GM23338 (cell line): Measurements from ENCODE around the gene ADAMTS17. TPM values are rescaled to one million over a fixed set of nuclear protein-coding genes. Genes with fewer than 3 reads are reported as not detected.

ENCODE experiments used
- ATAC-seq: fragments of 200-7000 bp; cut with Tn5 transposase; 3 replicates; pipeline ENCODE4 v1.9.1; 2020
- DNase-seq: peaks from one replicate; pipeline ENCODE4 v3.0.0-alpha.2; 2015; ENCODE audit warnings: low spot score
- H2AFZ ChIP-seq: fragments of 200-600 bp; sonication (generic); 2 replicates; pipeline ENCODE4 v1.8.0; 2016; ENCODE audit warnings: antibody characterized with exemption, mild to moderate bottlenecking, moderate library complexity
- H3F3A ChIP-seq: fragments of 200-600 bp; sonication (generic); replicated peaks from 2 replicates; pipeline ENCODE4 v1.8.0; 2017; ENCODE audit warnings: antibody characterized with exemption, mixed run types, low read depth
- H3K27ac ChIP-seq: fragments of 200-600 bp; sonication (generic); 2 replicates; pipeline ENCODE4 v1.6.1; 2016; ENCODE audit warnings: low read depth
- H3K27me3 ChIP-seq: fragments of 200-600 bp; sonication (generic); 2 replicates; pipeline ENCODE4 v1.8.0; 2016; ENCODE audit warnings: mild to moderate bottlenecking, mixed run types, moderate library complexity; ENCODE audit not compliant: insufficient read depth
- H3K36me3 ChIP-seq: fragments of 200-600 bp; sonication (generic); 2 replicates; pipeline ENCODE4 v1.8.0; 2016; ENCODE audit warnings: mild to moderate bottlenecking; ENCODE audit not compliant: insufficient read depth
- H3K4me1 ChIP-seq: fragments of 200-600 bp; sonication (generic); 2 replicates; pipeline ENCODE4 v1.8.0; 2016; ENCODE audit warnings: mild to moderate bottlenecking, moderate library complexity; ENCODE audit not compliant: insufficient read depth
- H3K4me2 ChIP-seq: fragments of 200-600 bp; sonication (generic); 2 replicates; pipeline ENCODE4 v1.7.1; 2017; ENCODE audit warnings: mixed run types
- H3K4me3 ChIP-seq: fragments of 200-600 bp; sonication (generic); 2 replicates; pipeline ENCODE4 v1.6.1; 2016; ENCODE audit warnings: mixed run types
- H3K79me2 ChIP-seq: fragments of 200-600 bp; sonication (generic); replicated peaks from 2 replicates; pipeline ENCODE4 v1.8.0; 2017; ENCODE audit warnings: mild to moderate bottlenecking; ENCODE audit not compliant: insufficient read depth
- H3K9me2 ChIP-seq: fragments of 200-600 bp; sonication (generic); 2 replicates; pipeline ENCODE4 v1.8.0; 2017; ENCODE audit not compliant: insufficient read depth
- H4K20me1 ChIP-seq: fragments of 200-600 bp; sonication (generic); replicated peaks from 2 replicates; pipeline ENCODE4 v1.8.0; 2017; ENCODE audit warnings: mild to moderate bottlenecking; ENCODE audit not compliant: insufficient read depth
- H3K27ac Mint-ChIP-seq: 2 replicates; pipeline ENCODE4 v1.8.0; 2020; ENCODE audit warnings: inconsistent platforms, mild to moderate bottlenecking, moderate library complexity, mixed read lengths
- H3K27me3 Mint-ChIP-seq: 3 replicates; pipeline ENCODE4 v1.8.0; 2022; ENCODE audit warnings: low read depth, mild to moderate bottlenecking, moderate library complexity, mixed read lengths, inconsistent platforms; ENCODE audit not compliant: insufficient read depth, poor library complexity
- H3K36me3 Mint-ChIP-seq: 3 replicates; pipeline ENCODE4 v1.8.0; 2021; ENCODE audit warnings: low read depth, mild to moderate bottlenecking, inconsistent platforms, moderate library complexity, mixed read lengths
- H3K4me1 Mint-ChIP-seq: 3 replicates; pipeline ENCODE4 v1.8.0; 2020; ENCODE audit warnings: mild to moderate bottlenecking, inconsistent platforms, mixed read lengths
- H3K4me3 Mint-ChIP-seq: 3 replicates; pipeline ENCODE4 v1.8.0; 2021; ENCODE audit warnings: moderate library complexity, mild to moderate bottlenecking, inconsistent platforms, mixed read lengths
- H3K9me3 Mint-ChIP-seq: 3 replicates; pipeline ENCODE4 v1.8.0; 2020; ENCODE audit warnings: moderate library complexity, mild to moderate bottlenecking, inconsistent platforms, mixed read lengths
- CREB1 ChIP-seq: fragments of 250-450 bp; sonication (Bioruptor Pico); IDR thresholded peaks from 2 replicates; pipeline ENCODE4 v1.5.0; 2020; ENCODE audit warnings: low read depth, mild to moderate bottlenecking, moderate library complexity
- ETS1 ChIP-seq: IDR thresholded peaks from 2 replicates; pipeline ENCODE4 v1.6.1; 2016; ENCODE audit warnings: antibody characterized with exemption
- EZH2 ChIP-seq: fragments of 200-600 bp; sonication (generic); IDR thresholded peaks from one replicate; pipeline ENCODE4 v1.8.0; 2017; ENCODE audit warnings: antibody characterized with exemption, mild to moderate bottlenecking, low read depth; ENCODE audit not compliant: unreplicated experiment
- EZH2phosphoT487 ChIP-seq: fragments of 200-600 bp; sonication (generic); IDR thresholded peaks from one replicate; pipeline ENCODE4 v1.8.1; 2018; ENCODE audit warnings: antibody characterized with exemption; ENCODE audit not compliant: unreplicated experiment
- JUNB ChIP-seq: IDR thresholded peaks from one replicate; pipeline ENCODE4 v1.6.1; 2016; ENCODE audit warnings: antibody characterized with exemption; ENCODE audit not compliant: unreplicated experiment
- NANOG ChIP-seq: IDR thresholded peaks from 2 replicates; pipeline ENCODE4 v1.6.1; 2016; ENCODE audit warnings: antibody characterized with exemption, borderline replicate concordance
- POLR2AphosphoS5 ChIP-seq: IDR thresholded peaks from 2 replicates; pipeline ENCODE4 v1.6.1; 2016; ENCODE audit warnings: antibody characterized with exemption, low read depth
- STAT1 ChIP-seq: IDR thresholded peaks from one replicate; pipeline ENCODE4 v1.6.1; 2016; ENCODE audit warnings: antibody characterized with exemption; ENCODE audit not compliant: unreplicated experiment
- ZNF114 ChIP-seq: fragments of 250-450 bp; sonication (Bioruptor Pico); IDR thresholded peaks from 2 replicates; pipeline ENCODE4 v1.5.0; 2020; ENCODE audit warnings: mild to moderate bottlenecking, moderate library complexity
- ZNF331 ChIP-seq: fragments of 250-450 bp; sonication (Bioruptor Pico); IDR thresholded peaks from 2 replicates; pipeline ENCODE4 v1.5.0; 2020; ENCODE audit warnings: low read depth, mild to moderate bottlenecking, moderate library complexity
- polyA plus RNA-seq: library from polyadenylated mRNA; unstranded; fragments of >200 nt; fragmentation: Nextera tagmentation; extraction: Ambion mirVana; gene quantifications from 2 replicates; pipeline ENCODE4 v1.2.1, GENCODE V29; 2016
- total RNA-seq: library from RNA; depleted of rRNA; stranded (reverse); fragments of >200 nt; shearing (Covaris generic); gene quantifications from 2 replicates; pipeline ENCODE4 v1.2.3, GENCODE V29; 2014
- TF ChIP-seq, protein P1 (sequence below): IDR thresholded peaks from one replicate; pipeline ENCODE4 v1.6.1; 2018; ENCODE audit warnings: antibody characterized with exemption; ENCODE audit not compliant: unreplicated experiment
- TF ChIP-seq, protein P2 (sequence below), 2 experiments: fragments of 200-600 bp in 1 of 2; sonication (generic) in 1 of 2; conservative IDR thresholded peaks; 2 replicates each; pipeline versions ENCODE4 v1.5.1 to v1.6.1; 2016 to 2017; ENCODE audit warnings: antibody characterized with exemption in 2 of 2, low read depth in 2 of 2, mild to moderate bottlenecking in 2 of 2, moderate library complexity in 1 of 2
- TF ChIP-seq, protein P3 (sequence below): fragments of 250-450 bp; sonication (Bioruptor Pico); IDR thresholded peaks from 2 replicates; pipeline ENCODE4 v1.5.0; 2020; ENCODE audit warnings: mild to moderate bottlenecking, moderate library complexity

The ADAMTS17 gene
- total and polyA plus RNA-seq, 2 experiments from 2014 or later, result 0.60 to 3.8 TPM

DNA sequence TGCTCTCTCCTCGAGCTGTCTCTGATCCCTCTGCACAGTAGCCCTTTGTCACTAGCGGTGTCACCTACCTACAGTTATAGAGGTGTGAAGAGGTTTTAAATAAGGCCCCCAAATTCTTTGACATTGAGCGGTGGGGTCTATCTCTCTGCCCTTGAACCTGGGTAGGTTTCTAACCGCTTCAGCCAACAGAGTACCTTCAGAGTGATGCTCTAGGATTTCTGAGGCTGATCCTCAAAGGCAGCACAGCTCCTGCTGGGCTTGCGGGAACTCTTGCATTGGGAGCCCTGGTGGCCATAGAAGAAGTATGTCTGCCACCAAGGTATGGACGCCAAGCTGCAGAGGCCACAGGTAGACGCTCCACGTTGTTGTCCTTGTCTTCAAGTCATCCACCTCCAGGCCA is 35.7 kb downstream of the ADAMTS17 start:
- Histone ChIP-seq H3F3A (no peaks in the 10 kb centered on the region), H3K36me3 (no peaks in the 10 kb centered on the region), H3K4me2 (no peak overlapping the region), H4K20me1 (no peaks in the 10 kb centered on the region), H3K4me3 (no peak overlapping the region), H3K79me2 (no peaks in the 10 kb centered on the region), H2AFZ (no peak overlapping the region), H3K27ac (no peak overlapping the region), H3K27me3 (no peaks in the 10 kb centered on the region), H3K9me2 (no peaks in the 10 kb centered on the region), H3K4me1 (no peaks in the 10 kb centered on the region)
- DNase-seq (no peak), ATAC-seq (no peak)
- Mint-ChIP-seq H3K4me3 (no peak overlapping the region), H3K27me3 (peaks cover 7% of the 10 kb centered on the region), H3K9me3 (peaks cover 4% of the 10 kb centered on the region), H3K4me1 (peaks cover 10% of the 10 kb centered on the region; the same call in 2 of the 3 replicates), H3K36me3 (no peaks in the 10 kb centered on the region), H3K27ac (no peak overlapping the region)
- TF ChIP-seq STAT1 (no peak), ZNF331 (no peak), NANOG (no peak), EZH2phosphoT487 (no peak), ZNF114 (no peak), POLR2AphosphoS5 (no peak), EZH2 (no peak), JUNB (no peak), CREB1 (CRISPR knock-in tag) (no peak), ETS1 (no peak)
- TF ChIP-seq, protein P1, sequence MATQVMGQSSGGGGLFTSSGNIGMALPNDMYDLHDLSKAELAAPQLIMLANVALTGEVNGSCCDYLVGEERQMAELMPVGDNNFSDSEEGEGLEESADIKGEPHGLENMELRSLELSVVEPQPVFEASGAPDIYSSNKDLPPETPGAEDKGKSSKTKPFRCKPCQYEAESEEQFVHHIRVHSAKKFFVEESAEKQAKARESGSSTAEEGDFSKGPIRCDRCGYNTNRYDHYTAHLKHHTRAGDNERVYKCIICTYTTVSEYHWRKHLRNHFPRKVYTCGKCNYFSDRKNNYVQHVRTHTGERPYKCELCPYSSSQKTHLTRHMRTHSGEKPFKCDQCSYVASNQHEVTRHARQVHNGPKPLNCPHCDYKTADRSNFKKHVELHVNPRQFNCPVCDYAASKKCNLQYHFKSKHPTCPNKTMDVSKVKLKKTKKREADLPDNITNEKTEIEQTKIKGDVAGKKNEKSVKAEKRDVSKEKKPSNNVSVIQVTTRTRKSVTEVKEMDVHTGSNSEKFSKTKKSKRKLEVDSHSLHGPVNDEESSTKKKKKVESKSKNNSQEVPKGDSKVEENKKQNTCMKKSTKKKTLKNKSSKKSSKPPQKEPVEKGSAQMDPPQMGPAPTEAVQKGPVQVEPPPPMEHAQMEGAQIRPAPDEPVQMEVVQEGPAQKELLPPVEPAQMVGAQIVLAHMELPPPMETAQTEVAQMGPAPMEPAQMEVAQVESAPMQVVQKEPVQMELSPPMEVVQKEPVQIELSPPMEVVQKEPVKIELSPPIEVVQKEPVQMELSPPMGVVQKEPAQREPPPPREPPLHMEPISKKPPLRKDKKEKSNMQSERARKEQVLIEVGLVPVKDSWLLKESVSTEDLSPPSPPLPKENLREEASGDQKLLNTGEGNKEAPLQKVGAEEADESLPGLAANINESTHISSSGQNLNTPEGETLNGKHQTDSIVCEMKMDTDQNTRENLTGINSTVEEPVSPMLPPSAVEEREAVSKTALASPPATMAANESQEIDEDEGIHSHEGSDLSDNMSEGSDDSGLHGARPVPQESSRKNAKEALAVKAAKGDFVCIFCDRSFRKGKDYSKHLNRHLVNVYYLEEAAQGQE, result no peak
- TF ChIP-seq, protein P2, sequence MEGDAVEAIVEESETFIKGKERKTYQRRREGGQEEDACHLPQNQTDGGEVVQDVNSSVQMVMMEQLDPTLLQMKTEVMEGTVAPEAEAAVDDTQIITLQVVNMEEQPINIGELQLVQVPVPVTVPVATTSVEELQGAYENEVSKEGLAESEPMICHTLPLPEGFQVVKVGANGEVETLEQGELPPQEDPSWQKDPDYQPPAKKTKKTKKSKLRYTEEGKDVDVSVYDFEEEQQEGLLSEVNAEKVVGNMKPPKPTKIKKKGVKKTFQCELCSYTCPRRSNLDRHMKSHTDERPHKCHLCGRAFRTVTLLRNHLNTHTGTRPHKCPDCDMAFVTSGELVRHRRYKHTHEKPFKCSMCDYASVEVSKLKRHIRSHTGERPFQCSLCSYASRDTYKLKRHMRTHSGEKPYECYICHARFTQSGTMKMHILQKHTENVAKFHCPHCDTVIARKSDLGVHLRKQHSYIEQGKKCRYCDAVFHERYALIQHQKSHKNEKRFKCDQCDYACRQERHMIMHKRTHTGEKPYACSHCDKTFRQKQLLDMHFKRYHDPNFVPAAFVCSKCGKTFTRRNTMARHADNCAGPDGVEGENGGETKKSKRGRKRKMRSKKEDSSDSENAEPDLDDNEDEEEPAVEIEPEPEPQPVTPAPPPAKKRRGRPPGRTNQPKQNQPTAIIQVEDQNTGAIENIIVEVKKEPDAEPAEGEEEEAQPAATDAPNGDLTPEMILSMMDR (conservative IDR thresholded peaks at IDR 0.05; ENCODE audit: low read depth in 2 of 2), result no peak
- TF ChIP-seq, protein P3, sequence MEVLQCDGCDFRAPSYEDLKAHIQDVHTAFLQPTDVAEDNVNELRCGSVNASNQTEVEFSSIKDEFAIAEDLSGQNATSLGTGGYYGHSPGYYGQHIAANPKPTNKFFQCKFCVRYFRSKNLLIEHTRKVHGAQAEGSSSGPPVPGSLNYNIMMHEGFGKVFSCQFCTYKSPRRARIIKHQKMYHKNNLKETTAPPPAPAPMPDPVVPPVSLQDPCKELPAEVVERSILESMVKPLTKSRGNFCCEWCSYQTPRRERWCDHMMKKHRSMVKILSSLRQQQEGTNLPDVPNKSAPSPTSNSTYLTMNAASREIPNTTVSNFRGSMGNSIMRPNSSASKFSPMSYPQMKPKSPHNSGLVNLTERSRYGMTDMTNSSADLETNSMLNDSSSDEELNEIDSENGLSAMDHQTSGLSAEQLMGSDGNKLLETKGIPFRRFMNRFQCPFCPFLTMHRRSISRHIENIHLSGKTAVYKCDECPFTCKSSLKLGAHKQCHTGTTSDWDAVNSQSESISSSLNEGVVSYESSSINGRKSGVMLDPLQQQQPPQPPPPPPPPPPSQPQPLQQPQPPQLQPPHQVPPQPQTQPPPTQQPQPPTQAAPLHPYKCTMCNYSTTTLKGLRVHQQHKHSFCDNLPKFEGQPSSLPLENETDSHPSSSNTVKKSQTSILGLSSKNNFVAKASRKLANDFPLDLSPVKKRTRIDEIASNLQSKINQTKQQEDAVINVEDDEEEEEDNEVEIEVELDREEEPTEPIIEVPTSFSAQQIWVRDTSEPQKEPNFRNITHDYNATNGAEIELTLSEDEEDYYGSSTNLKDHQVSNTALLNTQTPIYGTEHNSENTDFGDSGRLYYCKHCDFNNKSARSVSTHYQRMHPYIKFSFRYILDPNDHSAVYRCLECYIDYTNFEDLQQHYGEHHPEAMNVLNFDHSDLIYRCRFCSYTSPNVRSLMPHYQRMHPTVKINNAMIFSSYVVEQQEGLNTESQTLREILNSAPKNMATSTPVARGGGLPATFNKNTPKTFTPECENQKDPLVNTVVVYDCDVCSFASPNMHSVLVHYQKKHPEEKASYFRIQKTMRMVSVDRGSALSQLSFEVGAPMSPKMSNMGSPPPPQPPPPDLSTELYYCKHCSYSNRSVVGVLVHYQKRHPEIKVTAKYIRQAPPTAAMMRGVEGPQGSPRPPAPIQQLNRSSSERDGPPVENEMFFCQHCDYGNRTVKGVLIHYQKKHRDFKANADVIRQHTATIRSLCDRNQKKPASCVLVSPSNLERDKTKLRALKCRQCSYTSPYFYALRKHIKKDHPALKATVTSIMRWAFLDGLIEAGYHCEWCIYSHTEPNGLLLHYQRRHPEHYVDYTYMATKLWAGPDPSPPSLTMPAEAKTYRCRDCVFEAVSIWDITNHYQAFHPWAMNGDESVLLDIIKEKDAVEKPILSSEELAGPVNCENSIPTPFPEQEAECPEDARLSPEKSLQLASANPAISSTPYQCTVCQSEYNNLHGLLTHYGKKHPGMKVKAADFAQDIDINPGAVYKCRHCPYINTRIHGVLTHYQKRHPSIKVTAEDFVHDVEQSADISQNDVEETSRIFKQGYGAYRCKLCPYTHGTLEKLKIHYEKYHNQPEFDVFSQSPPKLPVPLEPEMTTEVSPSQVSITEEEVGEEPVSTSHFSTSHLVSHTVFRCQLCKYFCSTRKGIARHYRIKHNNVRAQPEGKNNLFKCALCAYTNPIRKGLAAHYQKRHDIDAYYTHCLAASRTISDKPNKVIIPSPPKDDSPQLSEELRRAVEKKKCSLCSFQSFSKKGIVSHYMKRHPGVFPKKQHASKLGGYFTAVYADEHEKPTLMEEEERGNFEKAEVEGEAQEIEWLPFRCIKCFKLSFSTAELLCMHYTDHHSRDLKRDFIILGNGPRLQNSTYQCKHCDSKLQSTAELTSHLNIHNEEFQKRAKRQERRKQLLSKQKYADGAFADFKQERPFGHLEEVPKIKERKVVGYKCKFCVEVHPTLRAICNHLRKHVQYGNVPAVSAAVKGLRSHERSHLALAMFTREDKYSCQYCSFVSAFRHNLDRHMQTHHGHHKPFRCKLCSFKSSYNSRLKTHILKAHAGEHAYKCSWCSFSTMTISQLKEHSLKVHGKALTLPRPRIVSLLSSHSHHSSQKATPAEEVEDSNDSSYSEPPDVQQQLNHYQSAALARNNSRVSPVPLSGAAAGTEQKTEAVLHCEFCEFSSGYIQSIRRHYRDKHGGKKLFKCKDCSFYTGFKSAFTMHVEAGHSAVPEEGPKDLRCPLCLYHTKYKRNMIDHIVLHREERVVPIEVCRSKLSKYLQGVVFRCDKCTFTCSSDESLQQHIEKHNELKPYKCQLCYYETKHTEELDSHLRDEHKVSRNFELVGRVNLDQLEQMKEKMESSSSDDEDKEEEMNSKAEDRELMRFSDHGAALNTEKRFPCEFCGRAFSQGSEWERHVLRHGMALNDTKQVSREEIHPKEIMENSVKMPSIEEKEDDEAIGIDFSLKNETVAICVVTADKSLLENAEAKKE, result no peak
